Endothelial cell of umbilical vein (primary cell): ENCODE results near the gene ANP32A. TPM values are rescaled to one million over a fixed set of nuclear protein-coding genes. Genes with fewer than 3 reads are reported as not detected.

Experiments used
- BruUV-seq: library from RNA; stranded (reverse); fragments of 400-500 nt; replicated peaks from 2 replicates; lab custom pipeline; 2021; lab: Mats Ljungman, UMichigan
- CTCF ChIA-PET: fragments of 300-600, 350-600 bp; sonication (Branson Sonifier 250); formaldehyde crosslinking; loops from one replicate; lab custom pipeline; 2021; ENCODE audit warnings: antibody characterized with exemption, inconsistent platforms; lab: Charles Lee
- POLR2A ChIA-PET: fragments of 300-600, 350-600 bp; sonication (Branson Sonifier 250); formaldehyde crosslinking; loops from one replicate; lab custom pipeline; 2021; ENCODE audit warnings: antibody characterized with exemption, inconsistent platforms; lab: Charles Lee
- DNase-seq: peaks from one replicate; pipeline ENCODE4 v3.0.0-alpha.2; 2011; ENCODE audit warnings: low read depth, low spot score
- FAIRE-seq: peaks from 2 replicates; lab custom pipeline; 2011; peaks lifted over from hg19 to GRCh38; lab: Jason Lieb, UNC
- H2AFZ ChIP-seq: 2 replicates; pipeline ENCODE4 v1.6.0; 2012; ENCODE audit warnings: low read depth, low read length, control low read depth, inconsistent platforms
- H3K27ac ChIP-seq: 2 replicates; pipeline ENCODE4 v1.5.1; 2011; ENCODE audit warnings: low read depth, mild to moderate bottlenecking, control low read depth, low read length, moderate library complexity; ENCODE audit not compliant: insufficient read depth
- H3K27me3 ChIP-seq, 2 experiments: 2 replicates each; pipeline versions ENCODE4 v1.6.0 to v1.6.1; 2011; ENCODE audit warnings: low read length in 2 of 2, mixed read lengths in 1 of 2; ENCODE audit not compliant: control insufficient read depth in 2 of 2, insufficient read depth in 2 of 2
- H3K36me3 ChIP-seq, 2 experiments: 2 replicates in 1 of 2; 3 replicates in 1 of 2; pipeline ENCODE4 v1.5.1; 2011; ENCODE audit warnings: low read length in 2 of 2, mild to moderate bottlenecking in 1 of 2, moderate library complexity in 1 of 2; ENCODE audit not compliant: control insufficient read depth in 2 of 2, insufficient read depth in 2 of 2; ENCODE audit errors: extremely low read depth in 1 of 2
- H3K4me1 ChIP-seq: 3 replicates; pipeline ENCODE4 v1.5.1; 2011; ENCODE audit warnings: mild to moderate bottlenecking, low read length; ENCODE audit not compliant: control insufficient read depth, insufficient read depth; ENCODE audit errors: extremely low read depth
- H3K4me2 ChIP-seq: 2 replicates; pipeline ENCODE4 v1.6.1; 2011; ENCODE audit warnings: low read length, control low read depth, mixed read lengths; ENCODE audit not compliant: insufficient read depth
- H3K4me3 ChIP-seq, 3 experiments: fragments of 200-600 bp in 1 of 3; sonication (generic), shearing (Covaris generic) in 1 of 3; replicated peaks in 1 of 3; 2 replicates each; pipeline ENCODE4 v1.5.1; 2011 to 2016; ENCODE audit warnings: control low read depth in 3 of 3, low read length in 3 of 3, mild to moderate bottlenecking in 2 of 3, inconsistent platforms in 1 of 3, low read depth in 1 of 3, moderate library complexity in 1 of 3; ENCODE audit not compliant: insufficient read depth in 1 of 3
- H3K79me2 ChIP-seq: 2 replicates; pipeline ENCODE4 v1.6.0; 2012; ENCODE audit warnings: low read length, inconsistent platforms; ENCODE audit not compliant: control insufficient read depth, insufficient read depth
- H3K9ac ChIP-seq: replicated peaks from 2 replicates; pipeline ENCODE3; 2011; ENCODE audit warnings: low read length, control low read depth; ENCODE audit not compliant: insufficient read depth; ENCODE audit errors: extremely low read depth
- H3K9me1 ChIP-seq: replicated peaks from 3 replicates; pipeline ENCODE4 v1.6.0; 2011; ENCODE audit warnings: mild to moderate bottlenecking, low read length; ENCODE audit not compliant: control insufficient read depth, insufficient read depth; ENCODE audit errors: extremely low read depth
- H3K9me3 ChIP-seq: replicated peaks from 2 replicates; pipeline ENCODE4 v1.5.1; 2012; ENCODE audit warnings: low read length, inconsistent platforms; ENCODE audit not compliant: control insufficient read depth, insufficient read depth
- H4K20me1 ChIP-seq: replicated peaks from 2 replicates; pipeline ENCODE3; 2011; ENCODE audit warnings: mild to moderate bottlenecking, low read length; ENCODE audit not compliant: control insufficient read depth, insufficient read depth; ENCODE audit errors: extremely low read depth
- CTCF ChIP-seq, 2 donors: IDR thresholded peaks; 1 replicate in 1 of 2; 2 replicates in 1 of 2; pipeline ENCODE4 v1.5.1; 2011; ENCODE audit warnings: low read length in 2 of 2, mild to moderate bottlenecking in 2 of 2, moderate library complexity in 2 of 2, control low read depth in 1 of 2, inconsistent platforms in 1 of 2, low read depth in 1 of 2; ENCODE audit not compliant: insufficient read depth in 1 of 2; ENCODE audit errors: extremely low read depth in 1 of 2
- EZH2 ChIP-seq: IDR thresholded peaks from 2 replicates; pipeline ENCODE4 v1.6.1; 2012; ENCODE audit warnings: borderline replicate concordance, low read depth, mild to moderate bottlenecking, moderate library complexity, low read length, inconsistent platforms; ENCODE audit not compliant: severe bottlenecking
- FOS ChIP-seq: IDR thresholded peaks from 2 replicates; pipeline ENCODE4 v1.6.1; 2011; ENCODE audit warnings: mild to moderate bottlenecking, low read length, moderate library complexity, borderline replicate concordance; ENCODE audit not compliant: insufficient read depth
- GATA2 ChIP-seq: IDR thresholded peaks from 2 replicates; pipeline ENCODE4 v1.7.0; 2011; ENCODE audit warnings: low read depth, mild to moderate bottlenecking, moderate library complexity, mixed read lengths, low read length; ENCODE audit not compliant: insufficient read length, insufficient read depth
- JUN ChIP-seq: IDR thresholded peaks from 2 replicates; pipeline ENCODE4 v1.6.1; 2011; ENCODE audit warnings: borderline replicate concordance, low read depth; ENCODE audit not compliant: insufficient read length, insufficient read depth
- MAX ChIP-seq: IDR thresholded peaks from 2 replicates; pipeline ENCODE4 v1.6.1; 2011; ENCODE audit not compliant: insufficient read depth, insufficient read length
- MYC ChIP-seq: IDR thresholded peaks from one replicate; pipeline ENCODE4 v1.6.1; 2011; ENCODE audit warnings: mild to moderate bottlenecking, low read depth, low read length
- POLR2A ChIP-seq: IDR thresholded peaks from 2 replicates; pipeline ENCODE4 v1.6.1; 2012; ENCODE audit warnings: low read depth, mild to moderate bottlenecking, control low read depth, low read length
- POLR2AphosphoS5 ChIP-seq: IDR thresholded peaks from 2 replicates; pipeline ENCODE4 v1.6.1; 2012; ENCODE audit warnings: low read depth, mild to moderate bottlenecking, control low read depth, low read length, moderate library complexity; ENCODE audit not compliant: insufficient read depth
- dilution Hi-C: fragments of 300-500 bp; cut with MboI; formaldehyde crosslinking; loops from one replicate; pipeline ENCODE4 v1.15.0; 2019; ENCODE audit warnings: low sequenced_read_pairs; ENCODE audit not compliant: extremely low pct_ligation_motif_present
- intact Hi-C: fragments of 100-400 bp; cut with micrococcal nuclease; formaldehyde crosslinking; loops from one replicate; pipeline ENCODE4 v1.10.0; 2022
- polyA plus RNA-seq, 4 experiments: library from polyadenylated mRNA; depleted of rRNA in 3 of 4; stranded (reverse) in 3 of 4; unstranded in 1 of 4; fragments of >200 nt; gene quantifications; 2 replicates each; pipeline versions ENCODE4 v1.2.1 to v1.2.3, GENCODE V29; 2011 to 2012; ENCODE audit warnings: missing spikeins in 1 of 4
- total RNA-seq: library from RNA; stranded (reverse); gene quantifications from 2 replicates; pipeline ENCODE4 v1.2.3, GENCODE V29; 2021

Gene ANP32A
- total and polyA plus RNA-seq, 2 donors (not counting 3 experiments of a cell fraction or from before 2014, with no cell fraction given), result 37.9 to 169 TPM

DNA sequence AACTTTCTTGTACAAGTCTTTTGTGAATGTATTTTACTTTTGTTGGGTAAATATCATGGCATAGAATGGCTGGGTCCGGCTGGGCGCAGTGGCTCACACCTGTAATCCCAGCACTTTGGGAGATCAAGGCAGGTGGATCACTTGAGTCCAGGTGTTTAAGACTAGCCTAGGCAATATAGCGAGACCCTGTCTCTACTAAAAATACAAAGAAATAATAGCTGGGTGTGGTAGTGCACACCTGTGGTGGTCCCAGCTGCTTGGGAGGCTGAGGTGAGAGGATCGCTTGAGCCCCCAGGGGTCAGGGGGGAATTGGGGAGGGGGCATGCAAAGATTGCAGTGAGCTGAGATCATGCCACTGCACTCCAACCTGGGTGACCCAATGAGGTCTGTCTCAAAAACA, 52.9 kb downstream of the ANP32A start:
- no peaks in the 10 kb centered on the region for H3K9me3 ChIP-seq
- no TSS peak for BruUV-seq
- dilution Hi-C loops, result no loop called here
- H3K27ac ChIP-seq, result no peak overlapping the region
- no peaks in the 10 kb centered on the region for H4K20me1 ChIP-seq
- no peak overlapping the region for H3K4me2 ChIP-seq
- H3K4me1 ChIP-seq, result peaks cover 34% of the 10 kb centered on the region
- intact Hi-C loops, result no loop called here
- FAIRE-seq, result no peak
- no peak overlapping the region for H3K4me3 ChIP-seq
- DNase-seq, result no peak
- H3K9me1 ChIP-seq, result no peaks in the 10 kb centered on the region
- POLR2A ChIA-PET, result no interaction called here
- H3K79me2 ChIP-seq, result no peaks in the 10 kb centered on the region
- H3K9ac ChIP-seq, result no peak overlapping the region
- no peak overlapping the region for H2AFZ ChIP-seq
- H3K36me3 ChIP-seq, result no peaks in the 10 kb centered on the region
- TF ChIP-seq POLR2A (no peak), JUN (no peak), POLR2AphosphoS5 (no peak), FOS (no peak), MYC (no peak), MAX (no peak), GATA2 (no peak), EZH2 (no peak), CTCF (IDR thresholded peaks at IDR 0.05; ENCODE audit: extremely low read depth in 1 of 2, insufficient read depth in 1 of 2, low read depth in 1 of 2, low read length in 2 of 2) (no peak)
- no peaks in the 10 kb centered on the region for H3K27me3 ChIP-seq
- CTCF ChIA-PET, result interaction anchor here (0.7 to 1.2 kb wide), 3 partner anchors 15 to 61 kb away, joined by 3 to 4 read pairs (median 4); no protein-coding TSS in a partner anchor
